HFF-Myc (cell line): Measurements from ENCODE around the gene HDLBP.

Source experiments
- DNase-seq: peaks from one replicate; pipeline ENCODE4 v3.0.0-alpha.2; 2011; ENCODE audit warnings: low read depth; ENCODE audit errors: extremely low read depth
- H3K4me3 ChIP-seq: replicated peaks from 2 replicates; pipeline ENCODE4 v1.5.1; 2011; ENCODE audit warnings: low read depth, mild to moderate bottlenecking, control low read depth, low read length
- CTCF ChIP-seq: IDR thresholded peaks from 2 replicates; pipeline ENCODE4 v1.5.1; 2012; ENCODE audit warnings: mild to moderate bottlenecking, low read depth, low read length, control low read depth; ENCODE audit errors: missing control alignments

HDLBP gene

DNA sequence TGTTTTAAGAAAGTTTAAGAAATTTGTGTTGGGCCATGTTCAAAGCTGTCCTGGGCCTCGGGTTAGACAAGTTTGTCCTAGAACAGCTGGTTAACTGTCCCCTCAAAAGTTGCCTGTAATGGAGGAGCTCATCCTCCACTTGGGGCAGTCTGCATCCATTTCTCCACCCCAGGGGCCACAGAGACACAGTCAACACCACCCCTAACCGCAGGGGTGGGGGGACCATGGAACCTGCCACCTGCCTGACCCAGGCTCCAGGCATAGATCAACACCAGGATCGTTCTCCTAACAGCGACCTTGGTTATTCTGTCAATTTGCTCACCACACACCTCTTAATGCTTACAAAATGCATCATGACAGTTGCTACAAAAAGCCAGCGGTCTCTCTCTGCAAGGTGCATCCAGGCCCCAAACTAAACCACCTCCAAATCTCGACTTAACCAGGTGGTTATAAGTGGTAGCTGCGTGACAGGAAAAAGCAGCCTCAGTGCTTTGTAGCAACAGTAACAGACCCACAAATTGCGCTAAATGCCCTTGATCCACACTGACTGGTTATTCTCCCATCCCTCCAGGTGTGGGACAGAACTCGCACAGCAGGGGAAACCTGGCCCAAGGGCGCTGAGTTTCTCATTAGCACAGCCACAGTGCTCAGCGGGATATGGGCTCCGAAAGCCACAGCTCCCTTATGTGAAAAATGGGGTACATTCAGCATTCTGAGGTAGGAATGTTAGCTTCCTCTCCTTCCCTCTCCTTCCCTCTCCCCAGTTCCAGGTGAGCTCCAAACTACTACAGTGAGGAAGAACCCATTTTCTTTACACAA, 48.0 kb downstream of the HDLBP start:
- no peak for TF ChIP-seq CTCF
- no peak for DNase-seq
- H3K4me3 ChIP-seq, result no peak overlapping the region

- no peak overlapping the region for H3K4me3 ChIP-seq
- no peak for TF ChIP-seq CTCF
- DNase-seq, result no peak
These were observed 50.0 kb downstream of the HDLBP start for GRCh38 chr2:241265506-241265905.

DNA sequence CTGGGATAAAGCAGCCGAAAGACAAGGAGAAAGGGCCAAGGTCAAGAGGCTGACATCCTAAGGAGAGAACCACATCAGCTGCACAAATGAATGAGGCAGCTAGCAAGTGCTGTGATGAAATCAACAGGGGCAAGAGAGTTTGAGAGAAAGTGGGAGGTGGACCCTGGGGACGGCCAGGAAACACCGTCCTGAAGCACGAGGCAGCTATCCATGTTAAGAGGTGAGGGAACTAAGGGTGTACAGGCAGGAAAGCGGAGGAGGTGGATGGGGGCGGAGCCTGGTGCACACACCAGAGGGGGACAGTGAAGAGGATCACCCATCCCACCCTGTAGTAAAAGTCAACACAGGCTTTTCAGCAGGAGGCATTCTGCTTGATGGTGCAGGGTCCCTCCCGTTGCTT, 52.4 kb downstream of the HDLBP start:
- H3K4me3 ChIP-seq, result no peak overlapping the region
- no peak for TF ChIP-seq CTCF
- DNase-seq, result no peak

DNA sequence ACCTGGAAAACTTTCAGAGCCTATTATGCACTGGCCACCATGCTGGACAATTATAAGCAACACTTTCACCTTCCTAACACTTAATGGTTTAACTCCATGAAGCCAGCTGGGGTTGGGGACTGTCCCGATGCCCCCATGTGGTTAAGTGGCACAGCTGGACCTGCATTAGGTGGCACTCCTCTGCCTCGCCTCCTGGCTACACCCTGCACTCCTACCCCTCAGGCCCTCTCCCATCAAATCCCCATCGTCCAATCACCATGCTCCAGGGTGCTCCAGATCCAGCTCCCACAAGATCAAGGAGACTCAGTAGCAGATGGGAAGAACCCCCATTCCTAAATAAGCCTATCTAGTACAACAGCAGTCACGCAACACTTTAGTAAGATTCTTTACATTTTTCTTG, 53.8 kb downstream of the HDLBP start:
- TF ChIP-seq CTCF, result no peak
- DNase-seq, result no peak
- H3K4me3 ChIP-seq, result no peak overlapping the region

DNA sequence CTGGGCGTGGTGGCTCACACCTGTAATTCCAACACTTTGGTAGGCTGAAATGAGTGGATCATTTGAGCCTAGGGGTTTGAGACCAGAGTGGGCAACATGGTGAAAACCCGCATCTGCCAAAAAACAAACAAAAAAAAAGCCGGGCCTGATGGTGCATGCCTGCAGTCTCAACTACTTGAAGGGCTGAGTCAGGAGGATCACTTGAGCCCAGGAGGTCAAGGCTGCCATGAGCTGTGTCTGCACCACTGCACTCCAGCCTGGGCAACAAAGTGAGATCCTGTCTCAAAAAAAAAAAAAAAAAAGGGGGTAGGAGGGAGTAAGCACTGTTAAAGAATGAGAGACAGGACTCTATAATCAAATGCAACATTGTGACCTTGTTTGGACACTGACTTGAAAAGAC, 54.6 kb downstream of the HDLBP start:
- no peak for TF ChIP-seq CTCF
- DNase-seq, result no peak
- no peak overlapping the region for H3K4me3 ChIP-seq

DNA sequence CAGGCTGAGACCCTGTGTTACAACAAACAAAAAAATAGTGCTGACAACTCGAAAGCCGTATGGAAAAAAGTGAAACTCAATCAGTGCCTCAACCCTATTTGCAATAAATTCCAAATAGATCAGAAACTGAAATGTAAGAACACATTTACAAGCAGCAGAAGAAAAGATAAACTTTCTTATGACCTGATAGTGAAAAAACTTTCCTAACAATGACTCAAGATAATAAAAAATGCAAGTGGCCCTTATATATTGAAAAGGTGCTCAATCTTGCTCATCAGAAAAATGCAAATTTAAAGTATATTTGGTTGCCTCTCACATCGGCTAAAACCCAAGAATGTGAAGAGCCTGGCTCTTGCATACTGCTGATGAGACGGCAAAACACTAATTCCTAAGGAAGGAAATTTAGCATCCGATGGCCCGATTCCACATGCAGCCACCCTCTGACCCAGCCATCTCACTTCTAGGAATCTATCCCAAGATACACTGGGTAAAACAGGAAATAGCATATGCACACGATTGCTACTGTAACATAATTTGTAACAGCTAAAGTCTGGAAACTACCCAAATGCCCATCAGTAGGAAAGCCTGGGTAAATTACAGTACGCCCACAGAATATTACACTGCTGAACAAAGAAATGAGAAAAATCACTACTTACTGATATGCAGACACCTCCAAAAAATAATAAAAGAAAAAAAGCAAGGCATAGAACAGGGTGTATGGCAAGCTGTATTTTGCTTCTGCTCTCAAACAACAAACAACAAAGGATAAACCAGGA, 56.8 kb downstream of the HDLBP start:
- no peak for DNase-seq
- H3K4me3 ChIP-seq, result no peak overlapping the region
- no peak for TF ChIP-seq CTCF
